DMS53 treated with DMSO at 0.1 percent for 48 hours (cell line): ENCODE results near the gene NGEF.

ENCODE experiments used
- DNase-seq: peaks from one replicate; lab custom pipeline; 2025; ENCODE audit not compliant: unreplicated experiment; lab: John Stamatoyannopoulos, UW

Gene NGEF

GRCh38 chr2:232901736-232902578 is 111.1 kb downstream of the NGEF start:
- no peak for DNase-seq

GRCh38 chr2:232900811-232901735 is 112.0 kb downstream of the NGEF start:
- no peak for DNase-seq

GRCh38 chr2:232898592-232899543 is 114.2 kb downstream of the NGEF start:
- no peak for DNase-seq

- DNase-seq, result no peak
Observed at GRCh38 chr2:232897598-232898408, 115.3 kb downstream of the NGEF start.

GRCh38 chr2:232896720-232897597 is 116.1 kb downstream of the NGEF start:
- no peak for DNase-seq

- DNase-seq, result no peak
Observed at GRCh38 chr2:232896111-232896510, 116.9 kb downstream of the NGEF start.

GRCh38 chr2:232894746-232895145 is 118.3 kb downstream of the NGEF start:
- DNase-seq, result no peak

GRCh38 chr2:232894251-232894650 is 118.8 kb downstream of the NGEF start:
- no peak for DNase-seq

- DNase-seq, result no peak
Observed at GRCh38 chr2:232893834-232894233, 119.2 kb downstream of the NGEF start.

- no peak for DNase-seq
Observed at GRCh38 chr2:232892843-232893242, 120.2 kb downstream of the NGEF start.

GRCh38 chr2:232892221-232892620 is 120.8 kb downstream of the NGEF start:
- no peak for DNase-seq

- DNase-seq, result no peak
Observed at GRCh38 chr2:232891621-232892071, 121.4 kb downstream of the NGEF start.

- DNase-seq, result peak; percentile 28
Observed at GRCh38 chr2:232890896-232891601, 122.0 kb downstream of the NGEF start.

GRCh38 chr2:232890536-232890895 is 122.5 kb downstream of the NGEF start:
- no peak for DNase-seq

GRCh38 chr2:232889876-232890401 is 123.1 kb downstream of the NGEF start:
- no peak for DNase-seq

GRCh38 chr2:232888839-232889529 is 124.1 kb downstream of the NGEF start:
- DNase-seq, result no peak

- no peak for DNase-seq
Observed at GRCh38 chr2:232888099-232888836, 124.8 kb downstream of the NGEF start.
